ENCODE data around the gene TWNK.

The TWNK gene

DNA sequence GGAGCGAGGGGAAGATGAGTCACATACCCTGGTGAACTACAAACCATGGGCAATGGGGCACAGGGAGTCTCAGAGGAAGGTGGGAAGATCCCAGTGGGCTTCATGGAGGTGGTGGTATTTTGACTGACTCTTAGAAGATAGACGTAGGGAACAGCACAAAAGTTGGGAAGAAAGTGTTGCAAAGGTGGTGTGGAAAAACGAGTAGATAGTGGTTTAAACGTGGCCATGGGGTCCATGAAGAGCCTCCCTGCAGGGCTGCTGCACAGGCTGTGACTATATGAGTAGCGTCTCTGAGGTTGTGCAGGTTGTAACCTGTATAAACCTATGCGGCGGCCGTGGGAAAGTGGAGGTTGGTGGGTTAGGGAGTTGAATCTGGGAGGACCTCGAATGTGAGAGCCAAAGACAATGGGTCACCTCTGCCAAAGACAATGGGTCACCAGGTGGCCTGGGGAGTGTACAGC lies 26.1 kb downstream of the TWNK start:
- DNase-seq: no peak

DNA sequence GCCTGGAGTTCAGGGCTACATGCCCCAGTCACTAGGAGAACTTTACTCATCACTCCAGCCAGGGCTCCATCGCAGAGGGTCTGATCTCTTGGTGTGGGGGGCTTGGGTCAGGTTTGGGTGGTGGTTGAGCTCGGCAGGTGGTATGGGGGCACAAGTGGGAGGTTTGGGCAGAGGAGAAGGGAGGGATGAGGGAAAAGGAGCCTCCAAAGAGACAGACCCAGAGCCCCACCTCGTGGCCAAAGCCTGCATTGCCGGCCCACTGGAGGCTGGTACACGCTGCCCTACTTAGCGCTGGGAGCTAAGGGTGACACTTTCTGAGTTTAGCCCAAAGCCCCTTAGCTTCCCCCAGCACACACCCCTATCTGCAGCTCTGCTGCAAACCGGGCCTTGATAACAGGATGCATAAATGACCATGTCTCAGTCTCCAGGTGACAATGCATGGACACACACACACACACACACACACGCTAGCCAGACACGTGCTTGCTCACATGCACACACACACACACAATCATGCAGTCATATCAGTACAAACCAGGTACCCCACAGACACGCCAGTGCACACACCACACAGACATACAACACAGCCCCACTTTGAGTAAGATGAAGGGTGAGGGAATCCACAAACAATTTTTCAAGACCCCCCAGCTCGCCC lies 27.0 kb downstream of the TWNK start:
- DNase-seq: peak; percentile 72

DNA sequence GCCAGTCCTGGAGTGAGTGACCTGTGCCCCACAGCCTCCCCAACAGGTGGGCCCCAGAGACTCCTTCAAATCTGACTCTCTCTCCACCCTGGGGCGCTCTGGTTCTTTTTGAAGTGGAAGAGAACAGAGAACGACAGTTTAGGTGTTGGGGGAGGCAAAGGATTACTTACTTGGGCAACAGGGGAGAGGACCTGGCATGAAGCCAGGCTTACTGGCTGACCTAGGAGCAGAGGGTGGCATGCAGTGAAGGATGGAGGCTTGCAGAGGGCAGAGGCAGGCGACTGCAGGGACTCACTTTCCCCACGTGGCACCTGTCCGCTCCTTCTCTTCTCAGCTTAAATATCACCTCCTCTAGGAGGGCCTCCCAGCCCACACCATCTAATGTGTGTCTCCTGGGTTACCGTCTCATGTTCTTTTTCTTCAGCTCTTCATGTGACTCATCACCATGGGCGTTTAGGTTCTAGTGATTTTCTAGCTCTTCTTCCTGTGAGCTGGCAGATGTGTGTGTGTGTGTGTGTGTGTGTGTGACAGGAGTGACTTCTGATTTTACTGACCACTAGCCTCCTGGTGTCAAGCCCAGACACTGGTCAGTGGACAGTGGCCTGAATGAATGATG lies 27.7 kb downstream of the TWNK start:
- no peak for DNase-seq

DNA sequence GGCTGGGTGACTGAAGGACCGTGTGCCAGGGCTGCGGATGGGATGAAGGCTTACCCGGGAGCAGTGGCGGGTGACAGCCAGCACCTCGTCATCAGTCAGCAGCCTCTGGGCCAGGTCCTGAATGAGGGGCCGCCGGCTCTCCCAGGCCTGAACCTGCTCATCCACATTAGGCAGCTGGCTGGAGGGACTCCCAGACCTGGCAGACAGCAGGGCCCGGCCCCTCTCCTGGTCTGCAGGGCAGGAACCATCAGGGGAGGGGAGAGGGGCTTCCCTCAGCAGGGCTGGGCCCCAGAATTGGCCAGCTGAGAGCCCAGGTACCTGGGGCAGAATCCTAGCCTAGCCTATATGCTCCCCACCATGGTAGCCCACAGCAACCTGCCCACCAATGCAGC lies 28.2 kb downstream of the TWNK start:
- DNase-seq: no peak

DNA sequence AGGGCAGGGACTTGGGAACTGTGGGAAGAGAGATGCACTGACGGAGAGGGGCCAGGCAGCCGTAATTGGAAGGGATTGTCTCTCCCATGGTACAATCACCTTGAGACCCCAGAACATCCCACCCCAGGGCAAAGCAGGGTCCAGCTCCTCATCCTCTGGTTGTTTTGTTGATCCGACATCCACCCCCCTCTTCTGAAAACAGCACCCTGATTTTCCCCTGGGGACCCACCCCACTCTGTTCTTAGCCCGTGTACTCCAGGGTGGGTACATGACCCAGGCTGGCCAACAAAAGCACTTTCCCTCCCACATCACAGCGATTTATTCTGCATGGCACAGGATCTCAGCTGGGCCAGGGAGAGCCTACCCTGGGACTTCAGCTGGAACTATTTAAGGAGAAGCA lies 29.5 kb downstream of the TWNK start:
- DNase-seq: no peak

DNA sequence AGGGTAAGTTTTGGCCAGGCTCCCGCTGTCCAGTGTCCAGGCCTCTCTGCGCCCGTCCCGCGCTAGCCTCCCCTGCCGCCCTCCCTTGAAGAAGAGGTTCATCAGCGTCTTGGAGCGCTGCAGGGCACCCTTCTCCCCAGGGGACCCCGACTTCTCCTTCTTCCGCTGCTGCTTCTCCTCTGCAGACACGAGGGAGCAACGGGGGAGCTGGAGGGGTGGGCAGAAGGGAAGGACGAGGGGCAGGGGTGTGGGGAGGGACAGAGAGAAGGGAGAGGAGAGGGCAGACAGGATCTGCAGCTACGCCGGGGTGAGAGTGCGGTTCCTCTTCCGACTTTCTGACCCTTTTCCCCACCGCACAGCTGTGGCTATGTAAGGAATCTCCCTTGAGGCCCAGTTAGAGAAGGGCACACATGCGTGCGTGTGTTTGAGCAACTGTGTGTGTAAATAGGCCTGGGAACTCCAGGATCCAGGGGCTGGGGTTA lies 30.8 kb downstream of the TWNK start:
- DNase-seq: no peak

DNA sequence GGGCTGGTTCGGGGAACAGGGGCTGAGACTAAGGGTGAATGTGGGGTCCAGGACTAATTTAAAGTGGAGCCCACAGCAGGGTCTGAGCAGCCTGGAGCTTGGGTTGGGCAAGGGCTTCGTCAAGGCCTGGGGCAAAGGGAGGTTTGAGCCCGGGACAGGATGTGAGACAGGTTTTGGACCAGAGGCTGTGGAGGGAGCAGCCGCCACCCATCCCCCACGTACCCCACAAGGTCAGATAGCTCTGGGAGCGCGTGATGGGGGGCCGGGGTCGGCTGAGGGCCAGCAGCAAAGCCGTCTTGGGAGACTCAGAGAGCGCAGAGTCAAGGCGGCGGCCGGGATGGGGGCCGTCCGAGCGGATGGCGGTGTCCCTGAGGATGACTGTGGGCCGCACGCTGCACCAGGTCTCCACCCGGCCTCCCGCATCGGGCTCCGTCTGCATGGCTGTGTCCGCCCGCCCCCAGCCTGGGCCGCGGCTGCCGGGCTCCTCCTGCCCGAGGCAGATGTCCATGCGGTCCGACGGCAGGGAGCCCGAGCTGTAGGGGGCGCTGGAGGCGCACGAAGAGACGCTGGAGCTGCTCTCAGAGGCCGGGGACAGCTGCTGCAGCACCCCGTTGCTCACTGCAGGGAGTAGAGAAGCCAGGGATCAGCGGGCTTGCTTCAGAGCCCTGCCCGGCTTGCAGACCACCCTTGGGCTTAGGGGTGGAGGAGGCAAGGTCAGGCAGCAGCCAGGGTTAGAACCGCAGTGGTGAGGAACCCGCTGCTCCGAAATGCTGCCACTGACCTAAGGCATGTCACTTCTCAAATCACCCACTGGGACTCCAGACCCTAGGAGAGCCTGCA lies 31.5 kb downstream of the TWNK start:
- peak; percentile 72 for DNase-seq

DNA sequence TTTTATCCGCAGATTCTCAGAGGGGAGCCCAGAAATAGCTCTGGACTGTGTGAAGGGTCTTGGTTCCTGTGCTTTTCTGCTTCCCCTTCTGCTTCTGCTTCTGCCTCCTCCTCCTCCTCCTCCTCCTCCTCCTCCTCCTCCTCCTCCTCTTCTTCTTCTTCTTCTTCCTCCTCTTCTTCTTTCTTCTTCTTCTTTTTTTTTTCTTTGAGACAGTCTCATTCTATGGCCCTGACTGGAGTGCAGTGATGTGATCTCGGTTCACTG lies 32.0 kb downstream of the TWNK start:
- no peak for DNase-seq

DNA sequence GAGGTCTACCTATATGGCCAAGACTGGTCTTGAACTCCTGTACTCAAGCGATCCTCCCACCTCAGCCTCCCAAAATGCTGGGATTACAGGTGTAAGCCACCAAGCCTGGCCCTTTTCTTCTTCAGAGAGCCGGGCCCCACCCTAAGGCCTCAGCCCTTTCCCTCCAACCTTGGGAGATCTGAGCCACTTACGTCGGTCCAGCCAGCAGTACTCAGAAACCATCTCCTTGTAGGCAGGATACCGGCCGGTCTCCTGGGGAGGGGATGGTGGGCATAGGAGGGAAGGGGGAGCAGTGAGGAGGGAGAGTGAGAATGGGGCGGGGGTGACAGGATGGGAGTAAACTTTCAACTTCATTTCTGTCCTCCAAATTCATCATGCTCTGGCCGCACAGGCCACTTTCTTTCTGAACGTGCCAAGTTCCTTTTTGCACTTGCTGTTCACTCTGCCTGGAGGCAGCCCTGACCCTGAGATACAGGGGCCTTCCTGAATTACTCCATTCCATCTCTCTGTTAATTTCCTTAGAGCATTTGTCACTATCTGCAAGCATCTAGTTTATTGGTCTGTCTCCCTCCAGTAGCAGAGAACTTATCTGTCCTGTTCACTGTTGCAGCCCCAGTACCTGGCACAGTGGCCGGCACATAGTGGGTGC lies 33.2 kb downstream of the TWNK start:
- DNase-seq: no peak

DNA sequence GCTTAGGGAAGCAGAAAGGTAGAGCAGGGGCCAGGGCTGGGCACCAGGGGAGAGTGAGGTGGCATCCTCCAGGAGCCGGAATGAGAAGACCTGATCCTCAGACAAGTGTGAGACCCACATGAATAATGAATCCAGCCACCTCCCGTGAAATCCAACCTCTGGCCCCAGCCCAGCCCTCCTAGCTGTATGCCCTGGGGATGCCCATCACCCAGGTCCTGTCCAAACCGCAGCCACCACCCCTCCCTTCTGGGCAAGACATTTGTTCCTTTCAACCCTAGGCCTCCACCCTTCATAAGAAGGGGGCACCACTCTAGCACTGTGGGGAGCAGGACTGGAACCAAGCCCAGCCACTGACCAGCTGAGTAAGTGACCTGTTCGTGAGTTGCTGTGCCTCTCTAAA lies 33.9 kb downstream of the TWNK start:
- no peak for DNase-seq

DNA sequence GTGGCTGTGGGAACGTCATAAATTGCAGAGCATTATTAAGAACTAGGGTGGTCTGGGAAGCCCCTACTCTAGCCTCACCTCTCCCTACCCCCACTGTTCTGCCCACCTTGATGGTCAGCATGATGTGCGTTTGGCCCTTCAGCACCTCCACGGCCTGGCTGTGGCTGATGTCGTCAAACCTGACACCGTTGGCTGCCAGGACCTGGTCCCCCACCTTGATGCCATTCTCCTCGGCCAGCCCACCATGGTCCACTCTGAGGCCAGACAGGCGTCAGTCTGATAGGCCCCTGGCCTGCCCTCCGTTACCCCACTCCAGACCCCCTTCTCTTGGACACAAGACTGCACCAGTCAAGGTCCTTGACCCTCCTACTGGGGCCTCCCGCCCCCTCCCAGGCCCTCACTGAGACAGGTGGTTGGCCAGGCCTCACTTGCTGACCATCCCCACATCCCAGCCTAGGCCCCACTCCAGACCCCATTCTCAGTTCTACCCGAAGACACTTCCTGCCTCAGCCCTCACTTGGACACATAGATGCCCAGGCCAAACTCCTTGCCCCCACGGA lies 34.4 kb downstream of the TWNK start:
- DNase-seq: no peak

DNA sequence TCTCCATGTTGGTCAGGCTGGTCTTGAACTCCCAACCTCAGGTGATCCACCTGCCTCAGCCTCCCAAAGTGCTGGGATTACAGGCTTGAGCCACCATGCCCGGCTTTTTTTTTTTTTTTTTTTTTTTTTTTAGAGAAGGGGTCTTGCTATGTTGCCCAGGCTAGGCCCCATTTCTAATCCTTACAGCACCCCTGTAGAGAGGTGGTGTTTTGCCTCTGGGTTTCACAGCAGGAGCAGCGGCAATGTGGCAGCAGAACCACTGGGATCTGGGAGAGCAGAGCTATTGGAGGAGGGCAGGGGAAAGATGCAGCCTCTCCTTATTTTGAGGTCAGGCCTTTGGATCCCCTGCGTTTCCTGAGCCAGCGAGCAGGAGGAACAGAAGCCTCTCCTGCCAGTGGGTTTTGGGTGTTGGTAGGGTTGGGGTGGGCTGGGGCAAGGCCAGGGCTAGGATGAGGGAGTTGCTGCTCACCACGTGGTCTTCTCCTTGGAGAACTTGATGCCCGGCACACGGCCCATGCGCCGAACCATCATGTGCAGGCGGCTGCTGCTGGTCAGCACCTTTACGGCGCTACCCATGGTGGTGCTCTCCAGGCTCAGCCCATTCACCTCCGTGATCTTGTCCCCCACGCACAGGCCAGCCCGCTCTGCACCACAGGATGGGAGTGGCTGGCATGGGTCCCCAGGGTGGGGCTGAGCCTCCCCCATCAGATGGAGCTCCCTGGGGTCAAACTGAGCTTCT lies 35.8 kb downstream of the TWNK start:
- no peak for DNase-seq

DNA sequence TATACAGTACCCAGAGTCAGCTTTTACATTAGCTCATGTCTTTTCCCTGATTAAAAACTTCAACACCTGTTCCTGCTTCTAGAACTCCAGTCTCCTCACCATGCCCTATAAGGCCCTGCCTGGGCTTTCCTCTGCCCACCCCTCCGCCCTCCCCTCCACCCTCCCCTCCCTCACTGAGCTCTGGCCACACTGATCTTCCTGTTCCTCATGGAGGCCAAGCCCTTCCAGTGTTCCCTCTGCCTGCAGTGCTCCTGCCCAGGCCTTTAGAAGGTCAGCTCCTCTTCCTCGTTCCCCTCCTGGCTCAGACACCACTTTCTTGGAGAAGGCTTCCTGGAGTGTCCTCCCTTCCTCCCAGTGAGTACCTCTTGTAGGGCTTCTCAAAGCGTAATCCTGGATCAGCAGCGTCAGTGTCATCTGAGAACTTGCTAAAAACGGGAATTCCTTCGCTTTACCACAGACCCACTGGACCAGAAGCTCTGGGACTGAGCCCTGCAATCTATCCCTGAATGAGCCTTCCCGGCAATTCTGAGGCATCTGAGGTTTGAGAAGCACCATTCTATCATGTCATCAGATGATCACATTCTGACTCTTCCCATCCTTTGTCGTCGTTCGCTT lies 39.9 kb downstream of the TWNK start:
- DNase-seq: no peak

DNA sequence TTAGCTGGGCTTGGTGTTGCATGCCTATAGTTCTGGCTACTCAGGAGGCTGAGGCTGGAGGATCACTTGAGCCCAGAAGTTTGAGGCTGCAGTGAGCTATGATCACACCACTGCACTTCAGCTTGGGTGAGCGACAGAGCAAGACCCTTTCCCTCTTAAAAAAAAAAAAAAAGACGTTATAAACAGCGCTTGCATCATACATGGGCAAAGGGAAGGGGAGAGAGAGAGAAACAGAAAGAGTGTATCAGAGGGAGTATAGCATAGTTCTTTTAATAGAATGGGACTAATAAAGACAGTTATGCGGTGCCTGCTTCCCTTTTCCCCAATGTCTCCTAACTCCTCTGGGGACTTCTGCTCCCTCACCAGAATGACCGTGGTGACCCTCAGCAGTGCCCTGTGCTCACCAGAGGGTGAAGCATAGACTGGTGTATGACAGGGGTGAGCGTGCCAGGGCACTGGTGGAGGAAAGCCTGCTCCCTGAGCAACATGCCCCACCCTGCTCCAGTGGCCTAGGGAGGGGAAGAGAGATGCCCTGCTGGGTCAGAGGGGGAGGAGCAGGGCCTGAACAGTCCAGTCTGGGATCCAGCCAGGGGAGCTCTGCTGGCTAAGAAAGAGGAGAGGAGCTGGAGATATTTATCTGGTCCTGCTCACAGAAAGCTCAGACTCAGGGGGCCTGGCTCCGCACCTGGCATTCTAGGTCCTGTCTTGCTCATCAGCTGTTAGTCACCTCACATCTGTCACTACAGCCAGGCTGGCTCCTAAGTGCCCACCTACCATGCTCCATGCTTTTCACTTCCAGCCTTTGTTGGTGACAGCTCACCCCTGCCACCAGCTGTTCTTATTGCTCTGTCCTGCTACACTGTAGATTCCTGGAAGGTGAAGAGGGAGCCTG lies 41.3 kb downstream of the TWNK start:
- no peak for DNase-seq

DNA sequence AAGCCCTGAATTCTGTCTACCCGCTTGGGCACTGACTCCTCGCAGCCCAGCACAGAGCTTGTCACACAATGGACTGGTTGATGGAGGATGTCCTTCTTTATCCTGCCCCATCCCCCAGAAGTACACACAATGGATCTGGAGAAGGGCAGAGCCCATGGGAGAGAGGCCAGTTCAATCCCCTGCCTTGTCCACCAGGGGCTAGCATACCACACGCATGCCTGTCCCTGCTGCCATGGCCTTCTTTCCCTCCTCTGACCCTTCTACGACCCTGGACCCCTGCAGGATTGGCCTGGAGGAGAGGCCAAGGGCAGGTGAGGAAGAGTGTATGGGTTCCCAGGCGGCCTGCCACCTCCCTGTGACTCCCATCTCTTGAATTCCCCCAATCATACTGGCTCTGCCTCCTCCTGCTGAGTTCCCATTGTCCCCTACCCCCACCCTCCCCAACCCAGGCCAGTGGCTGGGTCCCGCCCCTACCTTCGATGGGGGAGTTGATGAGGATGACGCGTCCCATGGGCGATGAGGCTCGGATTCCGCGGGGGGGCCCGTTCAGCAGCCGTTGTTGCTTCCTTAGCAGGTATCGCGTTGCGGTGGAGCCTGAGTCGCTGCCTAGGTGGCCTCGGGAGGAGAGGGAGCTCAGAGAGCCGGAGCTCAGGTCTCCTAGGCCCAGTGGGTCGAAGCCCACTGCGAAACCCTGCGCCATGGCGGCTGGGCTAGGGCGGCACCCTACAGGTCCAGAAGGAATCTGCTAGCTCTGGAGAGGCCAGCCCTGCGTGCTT lies 42.4 kb downstream of the TWNK start:
- no peak for DNase-seq

DNA sequence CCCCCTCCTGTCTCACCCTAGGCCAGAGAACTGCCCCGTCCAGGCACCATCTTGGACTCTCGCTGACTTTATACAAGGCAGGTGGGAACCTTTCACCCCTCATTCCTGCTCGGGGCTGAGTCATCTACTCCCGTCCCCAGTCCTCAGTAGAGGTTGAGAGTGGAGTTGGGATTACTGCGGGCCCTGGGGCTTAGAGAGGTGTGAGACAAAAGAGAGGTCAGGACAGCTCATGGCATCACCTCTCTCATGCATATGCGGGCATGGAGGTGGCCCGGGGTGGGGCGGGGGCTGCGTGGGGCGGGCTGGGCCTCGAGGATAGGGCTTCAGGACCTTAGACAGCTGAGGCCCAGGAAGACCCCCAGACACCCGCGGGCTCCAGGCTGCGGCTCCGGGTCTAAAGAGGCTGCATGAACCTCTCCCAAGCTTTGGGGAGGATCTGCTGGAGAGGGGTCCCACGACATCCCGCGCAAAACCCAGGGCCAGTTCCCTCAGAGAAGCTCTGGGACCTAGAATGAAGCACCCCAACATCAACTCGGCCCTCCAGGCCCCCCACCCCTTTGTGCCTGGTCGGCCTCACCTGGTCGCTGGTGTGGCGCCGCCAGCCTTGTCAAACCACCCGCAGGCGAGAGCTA lies 43.3 kb downstream of the TWNK start:
- DNase-seq: no peak

DNA sequence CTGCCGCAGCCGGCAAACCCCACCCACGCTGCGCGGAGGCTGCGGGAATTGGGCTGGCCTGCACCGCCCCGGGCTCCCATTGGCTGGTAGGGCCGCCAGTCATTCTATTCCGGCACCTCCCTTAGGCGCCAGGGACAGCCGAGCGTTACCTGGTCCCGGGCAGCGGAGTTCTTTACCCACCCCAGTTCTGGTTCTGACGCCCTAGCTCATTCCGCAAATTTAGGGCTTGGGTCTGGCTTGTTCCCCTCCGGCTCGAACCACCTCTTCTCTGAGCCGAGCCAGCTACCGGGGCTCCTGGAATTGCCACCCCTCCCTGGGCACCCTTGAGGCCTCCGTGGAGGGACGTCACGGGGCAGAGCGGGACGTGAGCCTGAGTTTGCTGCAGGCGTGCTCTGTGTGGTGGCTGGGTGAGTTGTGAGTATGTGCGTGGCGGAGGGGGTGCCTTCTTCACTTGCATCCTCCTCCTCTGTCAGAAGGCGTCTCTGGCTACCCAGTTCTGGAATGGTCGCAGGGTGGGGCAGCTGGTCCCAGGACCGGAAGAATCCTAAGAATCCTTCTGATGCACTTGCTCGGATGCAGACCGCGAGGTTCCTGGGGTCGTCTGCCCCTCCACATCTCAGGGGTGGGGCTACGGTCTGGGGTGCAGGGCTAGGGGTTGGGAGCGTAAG lies 43.9 kb downstream of the TWNK start, which contains the start of the genes PDZD7 and SFXN3:
TSS of gene PDZD7 (minus strand) at position 2 of the 668 bp plus-strand sequence. CDS start 910 bp downstream, outside the sequence.
TSS of gene SFXN3 (plus strand) at position 107 of the 668 bp plus-strand sequence. CDS start 3,461 bp downstream, outside the sequence.
- DNase-seq: peak; percentile 98

DNA sequence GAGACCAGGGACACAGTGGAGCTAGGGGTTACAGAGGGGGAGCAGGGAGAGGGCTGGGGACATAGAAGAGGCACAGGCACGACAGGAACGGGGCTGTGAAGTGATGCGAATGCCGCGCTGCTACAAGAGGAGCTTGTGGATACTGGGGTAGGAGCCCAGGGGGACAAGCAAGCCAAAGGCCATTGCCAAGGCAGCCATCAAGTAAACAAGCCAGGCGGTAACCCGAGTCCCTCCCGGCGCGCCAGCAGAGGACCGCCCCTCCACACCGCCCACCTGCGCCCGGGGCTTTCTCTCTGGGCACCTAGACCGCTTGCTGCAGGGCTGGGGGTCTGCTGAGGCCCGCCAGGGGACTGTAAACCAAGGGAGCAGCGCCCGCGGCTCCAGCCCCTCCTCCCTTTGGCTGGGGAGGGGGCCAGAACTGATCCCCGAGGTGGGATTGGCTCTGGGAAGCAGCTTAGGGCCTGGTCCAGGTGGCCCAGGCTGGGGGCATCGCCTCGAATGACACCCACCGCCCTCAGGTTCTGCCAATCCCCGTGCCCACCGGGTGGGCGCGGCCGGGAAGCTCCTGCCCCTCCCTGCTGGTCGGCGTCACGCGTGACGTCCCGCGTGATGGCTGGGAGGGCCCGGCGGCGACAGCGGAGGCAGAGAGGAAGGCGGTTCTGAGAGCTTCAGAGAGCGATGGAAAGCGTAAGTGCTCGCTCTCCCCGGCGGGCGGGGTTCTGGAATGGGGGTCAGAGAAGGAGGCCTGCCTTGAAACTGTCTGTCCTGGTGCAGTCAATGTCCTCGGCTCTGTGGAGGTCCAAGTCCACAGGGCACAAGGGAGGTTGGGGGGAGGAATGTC lies 44.7 kb downstream of the TWNK start:
- DNase-seq: peak; percentile 69
